Effector memory CD4-positive, alpha-beta T cell (primary cell): ENCODE results near the gene RIC3.

Experiments
- DNase-seq, 3 donors: peaks; one replicate each; pipeline ENCODE4 v3.0.0-alpha.2; 2020
- H3K27ac ChIP-seq: 2 replicates; pipeline ENCODE4 v1.7.0; 2013; ENCODE audit warnings: mild to moderate bottlenecking, low read length, moderate library complexity; ENCODE audit not compliant: insufficient read depth, poor library complexity, severe bottlenecking
- H3K27me3 ChIP-seq: replicated peaks from 2 replicates; pipeline ENCODE4 v1.7.0; 2013; ENCODE audit warnings: mild to moderate bottlenecking, low read length; ENCODE audit not compliant: insufficient read depth, control insufficient read depth, poor library complexity, severe bottlenecking
- H3K36me3 ChIP-seq: 2 replicates; pipeline ENCODE4 v1.7.0; 2013; ENCODE audit warnings: mild to moderate bottlenecking, low read length, moderate library complexity; ENCODE audit not compliant: control insufficient read depth, insufficient read depth
- H3K4me1 ChIP-seq: 2 replicates; pipeline ENCODE4 v1.7.0; 2013; ENCODE audit warnings: low read length, mild to moderate bottlenecking; ENCODE audit not compliant: control insufficient read depth, insufficient read depth, poor library complexity, severe bottlenecking
- H3K4me3 ChIP-seq: 2 replicates; pipeline ENCODE4 v1.7.0; 2013; ENCODE audit warnings: low read length, low read depth, mild to moderate bottlenecking; ENCODE audit not compliant: insufficient read depth, poor library complexity, severe bottlenecking
- H3K9me3 ChIP-seq: 2 replicates; pipeline ENCODE4 v1.7.0; 2013; ENCODE audit warnings: mild to moderate bottlenecking, low read length, moderate library complexity; ENCODE audit not compliant: control insufficient read depth

Gene RIC3

GRCh38 chr11:8063324-8063723 lies 105.5 kb downstream of the RIC3 start:
- Histone ChIP-seq H3K27me3 (no peaks in the 10 kb centered on the region), H3K4me1 (no peaks in the 10 kb centered on the region), H3K36me3 (no peaks in the 10 kb centered on the region), H3K4me3 (no peak overlapping the region), H3K27ac (no peak overlapping the region), H3K9me3 (no peaks in the 10 kb centered on the region)
- no peak for DNase-seq

- no peak overlapping the region for H3K4me3 ChIP-seq
- no peak for DNase-seq
- H3K4me1 ChIP-seq = no peaks in the 10 kb centered on the region
- no peaks in the 10 kb centered on the region for H3K27me3 ChIP-seq
- no peaks in the 10 kb centered on the region for H3K36me3 ChIP-seq
- H3K27ac ChIP-seq = no peak overlapping the region
- no peaks in the 10 kb centered on the region for H3K9me3 ChIP-seq
These were observed 106.0 kb downstream of the RIC3 start for GRCh38 chr11:8062781-8063257.

- DNase-seq = no peak
- H3K27ac ChIP-seq = no peak overlapping the region
- H3K9me3 ChIP-seq = no peaks in the 10 kb centered on the region
- no peak overlapping the region for H3K4me3 ChIP-seq
- no peaks in the 10 kb centered on the region for H3K36me3 ChIP-seq
- H3K4me1 ChIP-seq = no peaks in the 10 kb centered on the region
- H3K27me3 ChIP-seq = no peaks in the 10 kb centered on the region
These were observed 107.0 kb downstream of the RIC3 start for GRCh38 chr11:8061555-8062428.

- no peaks in the 10 kb centered on the region for H3K27me3 ChIP-seq
- no peak for DNase-seq
- H3K9me3 ChIP-seq = no peaks in the 10 kb centered on the region
- no peak overlapping the region for H3K4me3 ChIP-seq
- H3K36me3 ChIP-seq = no peaks in the 10 kb centered on the region
- no peaks in the 10 kb centered on the region for H3K4me1 ChIP-seq
- H3K27ac ChIP-seq = no peak overlapping the region
These were observed 107.8 kb downstream of the RIC3 start for GRCh38 chr11:8060801-8061554.

GRCh38 chr11:8060146-8060719 lies 108.6 kb downstream of the RIC3 start:
- H3K4me1 ChIP-seq = no peaks in the 10 kb centered on the region
- no peak overlapping the region for H3K4me3 ChIP-seq
- H3K27me3 ChIP-seq = no peaks in the 10 kb centered on the region
- no peak overlapping the region for H3K27ac ChIP-seq
- DNase-seq = no peak
- H3K9me3 ChIP-seq = no peaks in the 10 kb centered on the region
- H3K36me3 ChIP-seq = no peaks in the 10 kb centered on the region

- no peaks in the 10 kb centered on the region for H3K36me3 ChIP-seq
These were observed 109.2 kb downstream of the RIC3 start for GRCh38 chr11:8059571-8060011.

GRCh38 chr11:8059030-8059429 lies 109.8 kb downstream of the RIC3 start:
- Histone ChIP-seq H3K36me3 (no peaks in the 10 kb centered on the region), H3K27me3 (no peaks in the 10 kb centered on the region)

More at GRCh38 chr11:8059571-8060011, 109.2 kb downstream of the RIC3 start:
- Histone ChIP-seq H3K4me1 (no peaks in the 10 kb centered on the region), H3K27me3 (no peaks in the 10 kb centered on the region), H3K27ac (no peak overlapping the region), H3K9me3 (no peaks in the 10 kb centered on the region), H3K4me3 (no peak overlapping the region)
- DNase-seq = no peak

GRCh38 chr11:8058216-8058615 lies 110.6 kb downstream of the RIC3 start:
- H3K27me3 ChIP-seq = no peaks in the 10 kb centered on the region
- DNase-seq = no peak
- no peaks in the 10 kb centered on the region for H3K36me3 ChIP-seq
- H3K4me1 ChIP-seq = no peaks in the 10 kb centered on the region
- H3K27ac ChIP-seq = no peak overlapping the region
- H3K9me3 ChIP-seq = no peaks in the 10 kb centered on the region
- H3K4me3 ChIP-seq = no peak overlapping the region

More at GRCh38 chr11:8059030-8059429, 109.8 kb downstream of the RIC3 start:
- no peaks in the 10 kb centered on the region for H3K9me3 ChIP-seq
- no peak overlapping the region for H3K27ac ChIP-seq
- no peak overlapping the region for H3K4me3 ChIP-seq
- DNase-seq = no peak
- H3K4me1 ChIP-seq = no peaks in the 10 kb centered on the region

GRCh38 chr11:8056810-8057463 lies 111.9 kb downstream of the RIC3 start:
- H3K4me1 ChIP-seq = no peaks in the 10 kb centered on the region
- no peak overlapping the region for H3K27ac ChIP-seq
- H3K36me3 ChIP-seq = no peaks in the 10 kb centered on the region
- no peak overlapping the region for H3K4me3 ChIP-seq
- DNase-seq = no peak
- no peaks in the 10 kb centered on the region for H3K27me3 ChIP-seq
- H3K9me3 ChIP-seq = no peaks in the 10 kb centered on the region
